Measurements from ENCODE around the gene TOR4A.

TOR4A gene

DNA sequence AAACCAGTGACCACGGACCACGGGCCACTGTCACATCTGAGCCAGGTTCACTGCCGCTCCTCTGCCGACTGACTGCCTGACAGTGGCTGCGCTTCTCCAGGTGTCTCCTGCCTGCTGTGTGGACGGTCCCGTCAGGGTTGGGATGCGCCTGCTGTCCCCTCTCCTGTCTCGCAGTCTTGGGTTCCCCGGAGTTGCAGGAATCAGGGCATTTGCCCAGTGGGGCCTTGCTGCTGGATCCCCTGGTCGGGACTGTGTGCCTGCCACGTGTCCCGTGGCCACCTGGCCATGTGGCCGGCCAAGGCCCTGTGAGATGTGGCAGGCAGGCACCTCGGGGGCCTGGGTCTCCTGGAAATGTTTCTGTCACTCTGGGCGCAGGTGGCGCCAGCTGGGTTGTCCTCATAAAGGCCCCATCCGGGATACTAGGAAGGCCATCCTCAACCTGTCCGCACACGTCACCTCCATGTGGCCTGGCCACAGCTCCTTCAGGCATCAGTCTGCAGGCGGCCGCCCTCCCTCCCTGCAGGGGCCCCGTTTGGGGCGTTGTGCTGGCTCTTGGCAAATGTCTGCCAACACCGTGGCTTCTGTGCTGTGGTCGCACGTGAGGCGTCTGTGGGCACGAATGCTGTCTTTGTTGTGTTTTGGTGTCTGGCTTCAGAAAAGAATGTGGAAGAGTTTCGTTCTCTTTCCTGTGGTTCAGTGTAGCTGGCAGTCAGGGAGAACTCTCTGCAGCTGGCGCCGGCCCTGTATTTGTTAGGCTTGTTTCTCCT, 6.4 kb upstream of the TOR4A start:
- no peak for DNase-seq (ENCODE audit: extremely low read depth in 1 of 2, low read depth in 1 of 2)

DNA sequence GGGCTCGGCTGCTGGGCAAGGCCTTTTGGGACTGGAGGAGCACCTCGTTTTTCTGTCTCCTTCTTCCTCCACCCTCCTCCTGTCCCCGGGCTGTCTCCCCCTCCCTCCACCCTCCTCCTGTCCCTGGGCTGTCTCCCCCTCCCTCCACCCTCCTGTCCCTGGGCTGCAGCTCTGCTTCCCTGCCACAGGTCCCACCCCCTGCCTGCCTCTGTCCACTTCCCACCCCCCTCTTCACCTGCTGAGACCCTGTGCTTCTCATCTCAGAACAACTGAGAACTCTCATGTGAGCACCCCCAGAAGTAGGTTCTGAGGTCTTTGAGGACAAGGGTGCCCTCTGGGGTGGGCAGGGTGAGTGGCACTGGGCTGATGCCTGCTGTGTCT, 5.8 kb upstream of the TOR4A start:
- DNase-seq (ENCODE audit: extremely low read depth in 1 of 2, low read depth in 1 of 2) = no peak

- no peak for DNase-seq (ENCODE audit: extremely low read depth in 1 of 2, low read depth in 1 of 2)
Measured at GRCh38 chr9:137272241-137273094, 5.1 kb upstream of the TOR4A start.

DNA sequence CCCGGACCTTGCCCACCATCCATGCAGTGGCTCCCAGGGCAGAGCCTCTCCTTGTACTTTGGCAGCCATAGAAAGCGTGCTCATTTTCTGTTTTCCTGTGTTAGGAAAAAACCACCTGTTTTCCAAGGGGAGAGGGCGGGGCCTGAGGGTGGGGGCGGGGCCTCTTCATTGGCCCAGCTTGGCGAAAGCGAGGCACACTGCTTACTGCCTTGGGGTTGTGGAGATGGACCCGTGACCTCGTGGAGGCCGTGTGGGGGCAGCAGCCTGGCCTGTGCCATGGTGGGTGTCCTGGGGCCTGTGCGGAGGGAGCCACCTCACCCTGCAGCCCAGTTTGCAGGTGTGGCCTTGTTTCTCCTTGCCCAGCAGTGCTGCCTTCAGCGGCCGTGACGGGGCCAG, 4.4 kb upstream of the TOR4A start:
- DNase-seq (ENCODE audit: extremely low read depth in 1 of 2, low read depth in 1 of 2) = no peak

- DNase-seq (ENCODE audit: extremely low read depth in 1 of 2, low read depth in 1 of 2) = no peak
Measured at GRCh38 chr9:137273611-137274320, 3.8 kb upstream of the TOR4A start.

DNA sequence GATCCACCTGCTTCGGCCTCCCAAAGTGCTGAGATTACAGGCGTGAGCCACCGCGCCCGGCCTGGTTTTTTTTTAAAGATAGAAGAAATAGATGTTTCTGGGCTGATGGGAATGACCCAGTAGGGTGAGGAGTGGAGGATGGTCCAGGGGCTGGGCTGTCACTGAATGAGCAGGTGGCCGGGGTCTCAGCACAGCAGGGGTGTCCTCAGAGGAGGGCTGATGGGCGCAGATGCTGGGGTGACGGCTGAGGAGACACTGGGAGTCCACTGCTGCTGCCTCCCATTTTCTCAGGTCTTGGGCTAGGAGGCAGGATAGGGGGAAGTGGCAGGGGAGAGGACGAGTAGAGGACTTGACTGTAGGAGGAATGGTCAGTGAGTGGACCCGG, 2.3 kb upstream of the TOR4A start:
- no peak for DNase-seq (ENCODE audit: extremely low read depth in 1 of 2, low read depth in 1 of 2)

GRCh38 chr9:137275588-137276472, 1.7 kb upstream of the TOR4A start:
- no peak for DNase-seq (ENCODE audit: extremely low read depth in 1 of 2, low read depth in 1 of 2)

DNA sequence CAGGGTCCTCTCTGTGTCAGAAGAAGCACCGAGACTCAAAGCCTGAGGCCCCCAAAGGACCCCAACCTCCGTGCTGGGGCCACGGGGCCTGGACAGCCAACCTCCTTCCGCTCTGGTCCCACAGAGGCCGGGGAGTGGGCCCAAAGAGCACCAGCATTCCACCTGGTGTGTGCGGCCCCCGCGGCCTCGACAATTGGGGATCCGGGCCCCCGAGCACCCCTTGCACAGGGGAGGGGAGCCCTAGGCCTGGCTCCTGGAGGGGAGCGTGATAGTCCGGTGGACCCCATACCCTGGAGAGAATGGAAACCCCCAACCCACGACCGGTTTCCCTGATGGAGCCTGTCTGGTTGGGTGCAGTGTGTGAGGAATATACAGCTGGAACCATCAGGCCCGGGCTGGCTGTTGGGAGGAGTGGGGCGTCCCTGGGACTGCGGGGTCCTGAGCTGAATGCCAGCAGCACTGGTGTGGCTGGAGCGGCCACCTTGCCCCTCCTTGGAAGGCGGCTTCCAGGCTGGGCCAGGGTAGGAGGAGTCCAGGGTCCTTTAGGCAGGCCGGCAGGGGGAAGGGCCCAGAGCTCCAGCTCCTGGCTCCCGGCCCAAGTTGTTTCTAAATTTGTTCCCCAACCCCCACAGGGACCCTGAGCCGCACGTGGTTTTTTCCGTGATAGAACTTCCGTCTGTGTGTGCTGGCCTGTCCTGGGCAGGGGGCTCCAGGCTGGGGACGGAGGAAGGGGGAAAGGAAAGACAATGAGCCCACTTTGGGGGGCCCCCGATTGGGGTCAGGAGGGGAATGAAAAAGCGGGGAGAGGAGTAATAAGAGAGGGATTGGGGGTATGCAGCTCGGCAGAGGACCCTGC, 825 bp upstream of the TOR4A start:
- no peak for DNase-seq (ENCODE audit: extremely low read depth in 1 of 2, low read depth in 1 of 2)

DNA sequence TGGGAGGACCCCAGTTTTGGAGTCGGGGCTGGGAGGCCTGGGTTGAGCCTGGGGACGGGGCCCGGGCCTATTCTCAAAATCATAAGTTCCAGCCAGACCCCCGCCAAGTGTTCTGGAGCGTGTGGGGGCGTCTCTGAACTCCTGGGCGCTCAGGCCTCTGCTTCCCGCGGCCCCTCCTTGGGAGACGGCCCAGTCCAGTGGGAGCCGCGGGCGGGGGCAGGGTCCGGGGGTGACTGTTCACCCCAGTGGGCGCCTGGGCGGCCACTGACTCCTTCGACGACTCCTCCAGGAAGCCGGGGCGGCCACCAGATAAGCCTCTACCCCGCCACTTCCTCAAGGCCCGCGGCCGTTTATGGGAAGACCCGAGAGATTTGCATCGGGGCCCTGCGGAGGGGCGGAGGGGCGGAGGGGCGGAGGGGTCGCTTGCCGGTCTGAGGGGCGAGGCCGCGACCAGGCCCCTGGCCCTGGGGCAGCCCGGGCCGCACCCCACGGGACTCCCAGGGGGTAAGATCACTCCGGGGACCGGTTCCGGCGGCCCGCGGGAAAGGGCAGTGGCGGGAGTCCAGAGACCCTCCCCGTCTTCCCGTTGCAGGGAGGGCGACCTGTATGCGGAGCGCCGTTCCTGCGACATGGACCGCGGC, 655 bp downstream of the TOR4A start:
- no peak for DNase-seq (ENCODE audit: extremely low read depth in 1 of 2, low read depth in 1 of 2)

DNA sequence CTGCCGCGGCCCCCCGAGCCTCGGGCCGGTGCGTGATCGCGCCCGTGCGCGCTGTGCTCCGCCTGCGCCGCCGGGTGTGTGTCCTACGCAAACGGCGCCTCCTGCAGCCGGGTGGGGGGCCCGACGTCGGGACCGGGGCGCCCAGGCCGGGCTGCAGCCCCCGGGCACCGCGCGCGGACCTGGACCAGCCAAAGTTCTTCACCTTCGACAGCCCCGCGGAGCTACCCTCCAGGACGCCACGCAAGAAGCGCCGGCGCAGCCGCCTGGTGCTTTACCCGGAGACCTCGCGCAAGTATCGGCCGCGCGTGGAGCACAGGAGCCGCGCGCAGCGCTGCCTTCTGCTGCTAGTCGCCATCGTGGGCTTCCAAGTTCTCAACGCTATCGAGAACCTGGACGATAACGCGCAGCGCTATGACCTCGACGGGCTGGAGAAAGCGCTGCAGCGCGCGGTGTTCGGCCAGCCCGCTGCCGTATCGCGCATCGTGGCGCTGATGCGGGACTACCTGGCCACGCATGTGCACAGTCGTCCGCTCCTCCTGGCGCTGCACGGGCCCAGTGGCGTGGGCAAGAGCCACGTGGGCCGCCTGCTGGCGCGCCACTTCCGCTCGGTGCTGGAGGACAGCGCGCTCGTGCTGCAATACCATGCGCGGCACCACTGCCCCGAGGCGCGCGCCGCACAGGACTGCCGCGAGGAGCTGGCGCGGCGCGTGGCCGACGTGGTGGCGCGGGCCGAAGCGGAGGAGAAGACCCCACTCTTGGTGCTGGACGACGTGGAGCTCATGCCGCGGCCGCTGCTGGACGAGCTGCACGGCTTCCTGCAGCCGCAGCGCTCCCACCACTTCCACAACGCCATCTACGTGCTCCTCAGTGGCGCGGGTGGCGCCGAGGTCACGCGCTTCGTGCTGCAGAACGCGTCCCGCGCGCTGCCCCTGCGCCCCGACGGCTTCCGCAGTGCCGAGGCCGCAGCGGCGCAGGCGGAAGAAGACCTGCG, 1.5 kb downstream of the TOR4A start:
- no peak for DNase-seq (ENCODE audit: extremely low read depth in 1 of 2, low read depth in 1 of 2)

- DNase-seq (ENCODE audit: extremely low read depth in 1 of 2, low read depth in 1 of 2) = no peak
Measured at GRCh38 chr9:137279741-137280473, 2.4 kb downstream of the TOR4A start.

DNA sequence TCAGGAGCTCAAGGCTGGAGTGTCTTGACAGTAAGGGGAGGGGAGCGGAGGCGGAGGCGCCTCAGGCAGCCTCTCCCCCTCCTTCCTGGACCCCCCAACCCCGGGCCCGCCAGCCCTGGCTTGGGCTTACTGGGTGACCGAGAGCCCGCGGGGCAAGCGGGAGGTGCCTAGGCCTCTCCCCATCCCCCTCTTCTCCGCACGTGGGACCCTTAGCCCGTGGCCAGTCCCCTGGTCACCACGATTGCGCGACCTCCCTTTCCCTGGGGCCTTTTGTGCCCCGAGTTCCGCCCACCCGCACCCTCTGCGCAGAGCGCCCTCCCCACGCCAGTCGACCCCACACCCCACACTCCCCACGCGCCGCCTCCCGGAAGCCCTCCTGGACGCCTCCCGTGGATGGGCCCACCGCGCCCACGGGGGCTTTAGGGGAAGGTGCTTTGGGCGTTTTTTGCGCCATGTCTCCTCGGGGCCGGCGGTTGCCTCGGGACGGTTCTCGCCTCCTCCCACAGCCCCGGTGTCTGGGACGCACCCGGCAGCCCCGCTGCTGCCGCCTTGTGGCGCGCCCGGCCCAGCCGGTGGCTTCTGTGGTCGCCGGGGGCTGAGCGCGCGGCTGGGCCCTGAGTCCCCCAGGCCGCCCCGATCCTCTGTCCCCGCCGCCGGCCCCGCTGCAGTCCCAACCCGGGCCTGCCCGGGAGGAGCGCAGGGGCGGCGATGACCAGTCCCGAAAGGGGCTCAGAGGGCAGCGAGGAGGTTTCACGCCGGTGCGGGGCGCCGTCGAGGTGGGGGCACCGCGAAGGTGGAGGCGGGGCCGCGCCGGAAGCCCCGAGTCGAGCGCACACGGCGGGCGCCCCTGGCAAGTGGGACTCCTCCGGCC, 3.2 kb downstream of the TOR4A start:
- DNase-seq (ENCODE audit: extremely low read depth in 1 of 2, low read depth in 1 of 2) = no peak

- no peak for DNase-seq (ENCODE audit: extremely low read depth in 1 of 2, low read depth in 1 of 2)
Measured at GRCh38 chr9:137281345-137282116, 4.0 kb downstream of the TOR4A start.

- no peak for DNase-seq (ENCODE audit: extremely low read depth in 1 of 2, low read depth in 1 of 2)
Measured at GRCh38 chr9:137286975-137287383, 9.5 kb downstream of the TOR4A start.

DNA sequence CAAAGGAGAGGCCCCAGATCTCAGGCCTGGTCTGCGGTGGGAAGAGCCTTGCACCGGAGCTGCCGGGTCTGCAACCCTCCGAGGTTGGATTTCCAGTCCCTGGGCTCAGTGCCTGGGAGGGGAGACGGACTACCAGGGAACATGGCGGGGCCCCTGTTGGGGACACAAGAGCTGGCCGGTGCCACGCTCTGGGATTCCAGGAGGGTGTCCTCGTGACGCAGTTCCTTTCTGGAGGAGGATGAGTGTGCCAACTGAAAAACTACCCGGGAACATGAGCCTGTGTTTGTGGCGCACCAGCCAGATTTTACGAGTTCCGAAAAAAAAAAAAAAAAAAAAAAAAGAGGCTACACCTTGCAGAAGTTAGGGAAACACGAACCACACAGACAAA, 15.6 kb downstream of the TOR4A start:
- no peak for DNase-seq (ENCODE audit: extremely low read depth in 1 of 2, low read depth in 1 of 2)
